MM.1S (cell line): ENCODE data around the gene NAT16.

Experiments used
- DNase-seq: peaks from one replicate; pipeline ENCODE4 v3.0.0-alpha.2; 2015
- H2AFZ ChIP-seq: fragments of 300-600 bp; sonication (generic); 2 replicates; pipeline ENCODE4 v1.6.0; 2016; ENCODE audit warnings: antibody characterized with exemption, low read length
- H3F3A ChIP-seq: fragments of 300-600 bp; sonication (generic); 2 replicates; pipeline ENCODE4 v1.6.1; 2016; ENCODE audit warnings: mild to moderate bottlenecking, antibody characterized with exemption, low read length, moderate library complexity, mixed read lengths; ENCODE audit not compliant: insufficient read depth
- H3K27ac ChIP-seq: fragments of 300-600 bp; sonication (generic); 2 replicates; pipeline ENCODE4 v1.5.1; 2016; ENCODE audit warnings: mild to moderate bottlenecking, low read length
- H3K27me3 ChIP-seq: fragments of 300-600 bp; sonication (generic); replicated peaks from 2 replicates; pipeline ENCODE4 v1.6.0; 2016; ENCODE audit warnings: low read length; ENCODE audit not compliant: insufficient read depth
- H3K36me3 ChIP-seq: fragments of 300-600 bp; sonication (generic); replicated peaks from 2 replicates; pipeline ENCODE4 v1.6.1; 2016; ENCODE audit warnings: mild to moderate bottlenecking, low read length, mixed read lengths; ENCODE audit not compliant: insufficient read depth
- H3K4me1 ChIP-seq: fragments of 300-600 bp; sonication (generic); 2 replicates; pipeline ENCODE4 v1.6.1; 2016; ENCODE audit warnings: low read length, mixed read lengths
- H3K4me2 ChIP-seq: fragments of 300-600 bp; sonication (generic); 2 replicates; pipeline ENCODE4 v1.6.0; 2016; ENCODE audit warnings: low read depth, low read length
- H3K4me3 ChIP-seq: fragments of 300-600 bp; sonication (generic); 2 replicates; pipeline ENCODE4 v1.5.1; 2016; ENCODE audit warnings: low read length, mixed read lengths
- H3K79me2 ChIP-seq: fragments of 300-600 bp; sonication (generic); 2 replicates; pipeline ENCODE4 v1.6.1; 2016; ENCODE audit warnings: mixed run types, low read length, mixed read lengths
- H3K9ac ChIP-seq: fragments of 300-600 bp; sonication (generic); 2 replicates; pipeline ENCODE4 v1.6.1; 2016; ENCODE audit warnings: low read length, mixed read lengths
- H3K9me2 ChIP-seq: fragments of 300-600 bp; sonication (generic); replicated peaks from 2 replicates; pipeline ENCODE4 v1.6.1; 2016; ENCODE audit warnings: mild to moderate bottlenecking, low read length, mixed read lengths; ENCODE audit not compliant: insufficient read depth
- H3K9me3 ChIP-seq: fragments of 300-600 bp; sonication (generic); replicated peaks from 2 replicates; pipeline ENCODE4 v1.6.1; 2016; ENCODE audit warnings: mild to moderate bottlenecking, low read length, mixed read lengths; ENCODE audit not compliant: insufficient read depth
- H4K20me1 ChIP-seq: fragments of 300-600 bp; sonication (generic); 2 replicates; pipeline ENCODE4 v1.6.1; 2016; ENCODE audit warnings: mild to moderate bottlenecking, low read length, moderate library complexity, mixed read lengths; ENCODE audit not compliant: insufficient read depth
- EZH2 ChIP-seq: fragments of 300-600 bp; sonication (generic); optimal IDR thresholded peaks from 2 replicates; pipeline ENCODE3; 2017; ENCODE audit warnings: low read depth, mild to moderate bottlenecking, antibody characterized with exemption, low read length, mixed read lengths
- EZH2phosphoT487 ChIP-seq: fragments of 300-600 bp; sonication (generic); IDR thresholded peaks from 2 replicates; pipeline ENCODE4 v1.6.1; 2018; ENCODE audit warnings: antibody characterized with exemption, low read length
- TF ChIP-seq, protein P1 (sequence below): fragments of 300-600 bp; sonication (generic); IDR thresholded peaks from 2 replicates; pipeline ENCODE4 v1.5.1; 2016; ENCODE audit warnings: antibody characterized with exemption, low read length, mixed read lengths

Gene NAT16

DNA sequence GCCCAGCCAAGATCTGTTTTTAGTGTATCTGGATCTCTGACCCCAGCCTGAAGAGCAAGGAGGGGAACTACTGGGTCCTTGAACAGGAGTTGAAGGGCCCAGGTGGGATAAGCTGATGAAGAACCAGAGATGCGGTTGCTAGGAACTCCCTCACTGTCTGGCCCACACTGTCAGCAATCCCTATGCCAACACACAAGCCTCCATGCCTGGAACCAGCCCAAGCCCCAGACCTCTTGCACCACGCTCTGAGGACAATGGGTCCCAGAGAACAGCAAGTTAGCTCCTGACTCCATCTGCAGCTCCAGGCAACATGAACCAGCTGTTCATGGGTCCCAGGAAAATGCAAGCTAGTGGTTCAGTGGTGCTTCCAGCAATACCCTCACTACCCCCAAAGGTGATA, 2.4 kb downstream of the NAT16 start:
- Histone ChIP-seq H3K27ac (no peak overlapping the region), H3K4me2 (no peak overlapping the region), H3K9me3 (no peaks in the 10 kb centered on the region), H4K20me1 (no peaks in the 10 kb centered on the region), H3K36me3 (no peaks in the 10 kb centered on the region), H3K4me1 (0 out of 2 replicates have a peak, but pooled peaks cover 4% of the 10 kb centered on the region), H2AFZ (no peak overlapping the region), H3F3A (no peaks in the 10 kb centered on the region), H3K9ac (no peak overlapping the region), H3K79me2 (no peaks in the 10 kb centered on the region), H3K27me3 (peaks cover 88% of the 10 kb centered on the region), H3K9me2 (no peaks in the 10 kb centered on the region), H3K4me3 (no peak overlapping the region)
- TF ChIP-seq EZH2 (no peak), EZH2phosphoT487 (no peak)
- TF ChIP-seq, protein P1, sequence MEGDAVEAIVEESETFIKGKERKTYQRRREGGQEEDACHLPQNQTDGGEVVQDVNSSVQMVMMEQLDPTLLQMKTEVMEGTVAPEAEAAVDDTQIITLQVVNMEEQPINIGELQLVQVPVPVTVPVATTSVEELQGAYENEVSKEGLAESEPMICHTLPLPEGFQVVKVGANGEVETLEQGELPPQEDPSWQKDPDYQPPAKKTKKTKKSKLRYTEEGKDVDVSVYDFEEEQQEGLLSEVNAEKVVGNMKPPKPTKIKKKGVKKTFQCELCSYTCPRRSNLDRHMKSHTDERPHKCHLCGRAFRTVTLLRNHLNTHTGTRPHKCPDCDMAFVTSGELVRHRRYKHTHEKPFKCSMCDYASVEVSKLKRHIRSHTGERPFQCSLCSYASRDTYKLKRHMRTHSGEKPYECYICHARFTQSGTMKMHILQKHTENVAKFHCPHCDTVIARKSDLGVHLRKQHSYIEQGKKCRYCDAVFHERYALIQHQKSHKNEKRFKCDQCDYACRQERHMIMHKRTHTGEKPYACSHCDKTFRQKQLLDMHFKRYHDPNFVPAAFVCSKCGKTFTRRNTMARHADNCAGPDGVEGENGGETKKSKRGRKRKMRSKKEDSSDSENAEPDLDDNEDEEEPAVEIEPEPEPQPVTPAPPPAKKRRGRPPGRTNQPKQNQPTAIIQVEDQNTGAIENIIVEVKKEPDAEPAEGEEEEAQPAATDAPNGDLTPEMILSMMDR: no peak
- DNase-seq: no peak

DNA sequence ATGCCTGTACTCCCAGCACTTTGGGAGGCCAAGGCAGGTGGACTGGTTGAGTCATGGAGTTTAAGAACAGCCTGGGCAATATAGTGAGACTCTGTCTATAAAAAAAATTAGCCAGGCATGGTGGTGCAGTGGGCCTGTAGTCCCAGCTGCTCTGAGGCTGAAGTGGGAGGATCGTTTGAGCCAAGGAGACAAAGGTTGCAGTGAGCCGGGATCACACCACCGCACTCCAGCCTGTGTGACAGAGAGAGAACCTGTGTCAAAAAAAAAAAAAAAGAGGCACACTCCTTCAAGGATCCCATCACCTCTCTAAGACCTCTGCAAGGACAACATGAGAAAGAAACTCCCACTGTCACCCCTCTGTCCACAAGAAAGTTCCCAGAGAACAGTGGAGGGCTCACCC, 4.4 kb downstream of the NAT16 start:
- Histone ChIP-seq H3K36me3 (no peaks in the 10 kb centered on the region), H3K27me3 (peaks cover 96% of the 10 kb centered on the region), H3F3A (no peaks in the 10 kb centered on the region), H3K79me2 (no peaks in the 10 kb centered on the region), H3K27ac (no peak overlapping the region), H4K20me1 (no peaks in the 10 kb centered on the region), H3K4me1 (0 out of 2 replicates have a peak, but pooled peaks cover 3% of the 10 kb centered on the region), H2AFZ (no peak overlapping the region), H3K9me2 (no peaks in the 10 kb centered on the region), H3K9me3 (no peaks in the 10 kb centered on the region), H3K9ac (no peak overlapping the region), H3K4me3 (no peak overlapping the region), H3K4me2 (no peak overlapping the region)
- DNase-seq: no peak
- TF ChIP-seq, protein P1: no peak
- TF ChIP-seq EZH2: no peak
- no peak for TF ChIP-seq EZH2phosphoT487

DNA sequence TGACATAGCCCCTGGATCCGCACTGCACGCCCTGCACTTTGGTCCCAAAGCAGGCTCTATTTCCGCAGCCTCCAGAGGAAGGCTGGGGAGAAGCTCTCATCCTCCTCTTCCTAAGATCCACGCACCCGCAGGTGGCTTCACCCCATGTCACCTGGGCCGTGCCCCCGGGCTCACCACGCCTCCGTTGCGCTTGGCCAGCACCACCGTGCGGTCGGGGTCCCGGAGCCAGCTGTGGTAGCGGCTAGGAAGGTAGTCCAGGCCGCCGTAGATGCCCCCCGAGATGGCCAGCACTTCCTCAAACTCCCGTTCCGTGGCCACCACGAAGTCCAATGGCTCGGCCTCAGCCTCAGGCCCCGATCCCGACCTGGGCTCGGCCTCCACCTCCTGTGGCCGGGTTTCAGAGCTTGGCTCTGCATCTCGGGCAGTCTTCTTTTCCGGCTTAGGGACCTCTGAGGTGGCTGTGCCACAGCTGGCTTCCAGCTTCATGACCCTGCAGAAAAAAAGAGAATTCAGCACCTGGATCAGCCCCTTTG, 5.7 kb downstream of the NAT16 start:
- Histone ChIP-seq H3K9ac (no peak overlapping the region), H3K27me3 (peaks cover 95% of the 10 kb centered on the region), H3K4me1 (0 out of 2 replicates have a peak, but pooled peaks cover 3% of the 10 kb centered on the region), H3F3A (no peaks in the 10 kb centered on the region), H3K79me2 (no peaks in the 10 kb centered on the region), H3K9me2 (no peaks in the 10 kb centered on the region), H4K20me1 (no peaks in the 10 kb centered on the region), H3K9me3 (no peaks in the 10 kb centered on the region), H3K4me2 (no peak overlapping the region), H2AFZ (no peak overlapping the region), H3K27ac (no peak overlapping the region), H3K4me3 (no peak overlapping the region), H3K36me3 (no peaks in the 10 kb centered on the region)
- no peak for TF ChIP-seq EZH2phosphoT487
- no peak for TF ChIP-seq EZH2
- TF ChIP-seq, protein P1: no peak
- DNase-seq: no peak
